HG02763 (cell line): Measurements from ENCODE around the gene SH3YL1.

Experiments used
- ATAC-seq: cut with Tn5 transposase; IDR thresholded peaks from one replicate; pipeline ENCODE4 v1.9.1; 2021; ENCODE audit warnings: mild to moderate bottlenecking, moderate library complexity; ENCODE audit not compliant: unreplicated experiment

The SH3YL1 gene

DNA sequence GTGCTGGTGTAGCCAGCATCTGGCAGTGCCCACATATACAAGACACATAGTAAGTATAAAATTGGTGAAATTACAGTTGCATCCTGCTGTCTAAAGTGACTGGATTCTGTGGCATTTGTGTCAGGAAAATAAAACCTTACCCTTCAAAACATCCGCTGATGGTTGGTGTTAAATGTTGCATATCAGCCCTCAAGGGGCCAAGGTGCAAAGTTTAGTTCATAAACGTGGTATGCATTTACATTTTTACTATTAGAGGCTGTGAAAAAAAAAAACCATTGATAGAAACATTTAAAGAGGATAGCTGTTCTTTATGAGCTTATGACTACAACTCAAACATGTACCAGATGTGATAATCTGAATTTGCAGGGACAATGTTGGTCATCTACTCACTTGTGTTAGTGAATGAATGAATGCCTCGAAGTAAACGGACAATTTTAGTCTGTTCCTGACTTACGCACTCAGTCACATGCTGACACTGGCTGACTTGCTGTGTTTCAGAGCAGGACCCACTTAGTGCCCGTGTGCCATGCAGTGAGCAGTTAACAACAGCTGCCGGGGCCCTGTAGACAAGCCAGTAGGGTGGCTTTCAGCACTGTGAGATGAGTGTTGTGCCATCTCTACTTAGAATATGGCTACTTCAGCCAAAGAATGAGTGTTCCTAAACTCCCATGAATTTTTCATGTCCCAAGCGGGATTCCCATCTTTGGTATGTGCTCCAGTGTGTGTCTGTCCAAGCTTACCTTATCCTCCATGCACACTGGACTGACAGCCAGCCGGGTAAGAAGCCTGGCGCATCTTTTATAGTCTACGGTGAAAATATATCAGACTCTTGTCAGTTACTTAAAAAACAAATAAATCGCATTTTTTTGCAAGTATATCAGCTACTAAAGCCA is 18.8 kb upstream of the SH3YL1 start:
- ATAC-seq = no peak

DNA sequence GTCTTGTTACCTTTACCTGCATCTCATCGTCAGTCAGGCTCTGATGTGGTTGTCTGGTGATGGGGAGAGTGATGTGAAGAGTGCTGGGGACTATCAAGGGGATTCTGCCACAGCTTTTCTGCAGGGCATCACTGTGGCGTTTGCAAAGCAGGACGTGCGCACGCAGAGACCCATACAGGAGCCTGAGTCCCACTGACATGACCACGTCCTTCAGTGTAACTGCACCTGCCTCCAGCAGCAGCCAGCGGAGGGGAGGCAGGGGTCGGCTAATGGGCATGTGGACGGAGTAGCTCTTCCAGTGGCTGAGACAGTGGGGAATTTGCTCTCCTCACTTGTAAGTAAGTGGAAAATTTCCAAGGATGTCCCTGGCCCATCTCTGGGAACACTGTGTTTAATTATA is 17.5 kb upstream of the SH3YL1 start:
- ATAC-seq = no peak

DNA sequence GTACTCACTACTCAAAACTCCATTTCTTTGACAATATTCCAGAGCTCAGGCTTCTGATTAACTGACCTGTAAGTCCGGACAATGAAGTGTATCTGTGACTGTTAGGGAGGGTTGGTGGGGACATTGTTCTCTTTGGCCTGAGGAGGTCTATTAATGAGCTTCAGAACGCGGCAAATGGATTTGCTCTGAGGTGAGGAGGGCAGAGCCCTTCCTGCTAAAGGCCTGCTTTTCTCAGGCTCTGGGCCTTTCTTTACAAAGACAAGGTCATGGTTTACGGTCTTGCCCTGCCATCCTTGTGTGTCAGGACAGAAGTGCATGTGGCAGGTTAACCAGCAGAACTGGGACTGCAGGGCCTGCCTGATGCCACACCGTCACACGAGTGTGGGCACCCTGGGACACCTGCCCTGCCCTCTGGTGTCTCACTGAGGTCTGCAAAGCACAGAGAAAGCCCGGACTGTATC is 16.8 kb upstream of the SH3YL1 start:
- ATAC-seq = no peak

DNA sequence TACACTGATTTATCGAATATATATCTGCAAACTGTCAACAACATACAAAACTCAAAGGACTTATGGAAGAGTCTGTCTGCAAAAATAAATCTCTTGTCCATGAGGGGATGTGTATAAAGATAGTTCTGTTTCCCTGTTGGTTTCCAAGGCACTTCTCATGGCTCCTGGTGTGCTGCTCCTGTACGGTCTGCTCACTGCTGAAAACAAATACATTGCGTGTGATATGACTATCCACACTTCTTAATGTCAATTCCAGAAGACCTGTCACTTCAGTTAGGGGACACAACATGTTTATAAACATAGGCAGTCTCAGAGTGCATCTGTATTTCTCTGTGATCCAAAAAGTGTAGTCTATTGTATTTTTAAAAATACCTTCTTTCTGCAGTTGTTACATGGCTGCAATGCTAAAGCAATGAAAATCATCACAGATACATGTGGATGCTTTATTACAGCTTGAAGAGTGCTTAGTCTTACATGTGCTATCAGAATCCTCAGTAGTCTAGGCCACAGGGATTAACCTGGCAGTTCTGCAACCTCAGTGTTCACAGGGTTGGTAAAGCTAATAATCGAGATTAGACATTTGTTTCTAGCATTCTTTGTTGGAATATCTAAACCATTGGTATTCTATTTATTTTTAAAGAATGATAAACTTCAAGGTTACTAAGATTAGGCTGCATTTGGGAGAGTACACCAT is 16.3 kb upstream of the SH3YL1 start:
- ATAC-seq = no peak

DNA sequence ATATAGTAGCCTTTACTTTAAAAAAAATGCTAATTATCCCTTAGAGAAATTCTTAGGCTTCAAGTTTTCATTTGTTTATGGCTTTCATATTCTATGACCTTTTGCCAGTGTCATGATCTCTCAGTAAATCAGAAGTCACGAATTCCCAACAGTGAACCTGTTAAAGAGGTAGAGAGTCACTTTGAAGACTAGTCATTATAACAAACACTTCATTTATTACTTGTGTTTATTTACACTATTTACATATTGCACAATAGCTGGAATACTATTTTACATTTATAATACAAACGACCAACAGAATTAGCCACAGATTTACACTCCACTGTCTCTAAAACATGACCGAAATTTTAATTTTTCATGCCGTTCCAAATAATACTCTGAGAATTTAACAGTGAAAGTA is 15.5 kb upstream of the SH3YL1 start:
- no peak for ATAC-seq

DNA sequence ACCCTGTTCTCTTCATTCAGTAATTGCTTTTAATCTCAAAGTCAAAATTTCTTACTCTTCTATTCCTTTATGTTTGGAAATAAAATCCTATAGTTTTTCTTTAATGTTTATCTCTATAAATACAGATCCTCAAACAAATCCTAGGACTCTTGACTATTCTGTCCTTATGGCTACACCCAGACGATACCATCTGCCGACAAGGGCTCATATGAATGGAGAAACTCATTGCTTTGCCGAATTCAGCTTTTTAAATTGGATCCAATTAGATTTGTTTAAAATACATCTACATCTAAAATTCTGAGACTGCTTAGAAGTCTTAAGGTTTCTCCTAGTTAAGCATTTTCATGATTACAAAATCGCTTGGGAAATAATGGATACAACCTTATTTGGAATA is 15.1 kb upstream of the SH3YL1 start:
- ATAC-seq = no peak

DNA sequence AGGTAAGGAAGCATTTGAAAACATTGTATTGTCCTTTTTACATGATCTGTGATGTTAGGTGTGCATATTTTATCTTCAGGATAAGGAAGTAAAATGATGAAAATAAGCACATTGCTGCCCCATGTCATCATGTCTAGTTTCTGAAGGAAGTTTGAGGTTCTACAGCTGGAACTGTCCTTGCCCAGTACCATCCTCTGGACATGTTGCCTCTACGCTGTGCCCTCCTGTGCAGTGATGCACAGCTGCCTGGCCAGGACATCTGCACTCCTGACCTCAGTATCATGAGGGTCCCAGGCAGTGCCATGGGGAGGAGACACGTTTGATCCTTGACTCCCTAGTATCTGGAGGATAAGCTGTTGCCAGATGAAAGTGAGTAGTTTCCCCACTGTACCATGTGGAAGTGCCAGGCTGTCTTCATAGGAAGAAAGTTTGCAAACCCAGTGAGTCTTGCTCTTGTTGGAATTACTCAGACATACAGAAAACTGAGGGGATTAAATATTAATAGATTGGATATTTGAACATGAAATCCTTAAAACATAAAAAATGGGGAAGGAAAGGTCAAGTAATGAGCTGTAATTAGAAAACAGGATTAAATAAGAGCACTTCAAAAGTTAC is 14.6 kb upstream of the SH3YL1 start:
- ATAC-seq = no peak

DNA sequence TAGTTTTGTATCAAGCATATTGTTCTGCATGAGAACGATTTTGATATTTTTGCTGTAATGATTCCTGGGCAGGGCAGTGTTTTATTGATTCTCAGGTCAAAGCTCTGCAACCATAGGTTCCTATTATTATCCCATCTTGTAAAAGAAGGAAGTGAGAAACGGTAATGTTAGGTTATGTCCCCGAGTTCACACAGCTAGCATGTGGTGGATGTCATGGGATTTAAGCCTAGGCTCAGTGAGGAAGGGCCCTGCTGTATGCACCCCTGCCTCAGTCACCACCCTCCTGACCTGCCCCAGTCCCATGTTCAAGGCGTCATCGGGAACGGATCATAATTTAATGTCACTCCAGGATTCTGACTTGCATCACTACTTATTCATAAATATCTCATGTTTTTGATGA is 11.6 kb upstream of the SH3YL1 start:
- peak; percentile 97 for ATAC-seq

DNA sequence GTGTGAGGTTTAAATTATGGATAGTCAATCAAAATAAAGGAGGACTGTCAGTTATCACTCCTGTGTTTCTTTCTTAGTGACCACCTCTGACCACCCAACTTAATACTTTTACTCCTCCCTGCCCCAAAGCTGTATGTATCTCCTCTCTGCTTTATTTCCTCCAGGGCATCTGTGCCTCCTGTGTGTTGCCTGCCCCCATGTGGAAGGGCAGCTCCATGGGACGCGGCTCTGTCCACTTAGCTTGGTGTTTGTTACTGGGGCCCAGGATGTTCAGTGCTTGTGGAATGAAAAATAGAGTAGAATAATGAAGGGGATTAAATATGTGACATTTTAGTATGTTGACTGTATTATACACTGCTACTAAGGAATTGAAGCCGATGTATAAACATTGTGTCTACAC is 10.7 kb upstream of the SH3YL1 start:
- no peak for ATAC-seq

DNA sequence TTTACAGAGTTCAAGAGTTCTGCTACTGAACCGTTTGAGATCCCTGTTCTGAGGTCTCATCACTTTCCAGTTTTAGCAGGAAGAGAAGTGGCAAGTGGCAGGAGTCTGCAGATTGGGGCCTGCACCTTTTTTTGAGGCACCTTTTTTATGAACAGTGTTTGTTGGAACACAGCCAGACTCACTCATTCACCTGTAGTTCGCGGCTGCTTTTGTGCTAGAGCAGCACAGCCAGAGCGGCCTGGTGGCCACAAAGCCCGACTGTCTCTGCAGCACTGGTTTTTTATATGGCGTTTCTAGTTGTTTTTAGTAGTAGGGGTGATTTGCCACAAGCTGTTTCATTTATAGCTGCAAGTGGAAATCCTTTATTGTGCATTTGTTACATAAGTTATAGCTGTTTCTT is 9.5 kb upstream of the SH3YL1 start:
- ATAC-seq = no peak

DNA sequence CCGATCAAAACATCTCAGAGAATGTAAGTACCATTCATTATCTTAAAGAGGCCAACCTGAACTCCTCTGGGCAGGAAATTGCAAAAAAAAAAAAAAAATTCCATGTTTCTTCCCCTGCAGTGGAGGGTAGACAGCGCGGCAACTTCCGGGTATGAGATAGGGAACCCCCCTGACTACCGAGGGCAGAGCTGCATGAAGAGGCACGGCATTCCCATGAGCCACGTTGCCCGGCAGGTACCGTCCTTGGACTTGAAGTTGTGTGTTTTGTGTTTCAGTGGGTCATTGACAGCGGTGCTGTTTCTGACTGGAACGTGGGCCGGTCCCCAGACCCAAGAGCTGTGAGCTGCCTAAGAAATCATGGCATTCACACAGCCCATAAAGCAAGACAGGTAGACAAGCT is 8.1 kb upstream of the SH3YL1 start:
- no peak for ATAC-seq

DNA sequence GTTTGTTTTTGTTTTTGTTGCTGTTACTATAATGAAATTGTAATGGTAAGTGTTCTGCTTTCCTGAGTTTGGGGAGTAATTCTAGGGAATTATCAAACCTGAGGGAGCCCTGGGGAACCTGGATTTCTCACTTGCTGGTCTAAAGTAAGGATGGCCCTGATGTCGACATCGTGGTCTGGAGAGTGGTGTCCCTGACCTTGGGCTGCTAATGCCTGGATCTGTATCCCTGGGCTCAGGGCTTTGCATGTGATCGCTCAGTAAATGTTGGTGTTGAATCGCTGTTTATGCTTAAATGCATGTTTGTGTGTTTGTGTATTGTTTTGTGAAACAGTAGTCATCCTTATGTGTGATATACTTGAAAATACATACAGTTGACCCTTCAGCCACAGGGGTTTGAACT is 7.0 kb upstream of the SH3YL1 start:
- no peak for ATAC-seq

DNA sequence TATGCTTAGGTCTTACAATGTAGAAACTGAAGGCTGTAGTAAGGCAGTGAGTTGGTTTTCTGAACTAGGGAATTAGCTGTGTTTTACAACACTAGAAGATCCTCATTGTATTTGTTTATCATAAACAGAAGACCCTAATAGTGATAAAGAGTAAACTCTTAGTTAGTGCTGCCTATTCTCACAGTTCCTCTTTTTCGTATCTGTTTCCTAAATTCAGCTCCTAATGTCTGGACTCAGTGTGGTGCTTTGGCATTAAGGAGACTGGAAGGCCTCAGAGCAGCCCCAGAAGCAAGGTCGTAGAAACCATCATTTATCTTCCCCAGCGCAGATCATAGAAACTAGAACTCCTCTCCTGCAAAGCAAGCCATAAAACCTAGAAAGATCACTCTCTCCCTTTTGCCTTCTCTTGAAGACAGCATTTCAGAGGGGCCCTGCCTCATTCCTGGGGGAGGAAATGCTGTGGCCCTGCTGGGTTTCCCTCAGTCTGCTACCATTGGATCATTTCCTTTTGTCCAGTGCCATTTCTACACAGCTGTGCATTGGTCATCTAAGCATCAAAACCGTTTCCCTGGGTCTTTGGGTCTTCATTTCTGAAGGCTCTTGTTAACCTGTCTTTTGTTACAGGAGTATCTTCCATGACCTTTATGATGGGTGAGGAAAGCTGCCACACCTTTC is 5.7 kb upstream of the SH3YL1 start:
- no peak for ATAC-seq

DNA sequence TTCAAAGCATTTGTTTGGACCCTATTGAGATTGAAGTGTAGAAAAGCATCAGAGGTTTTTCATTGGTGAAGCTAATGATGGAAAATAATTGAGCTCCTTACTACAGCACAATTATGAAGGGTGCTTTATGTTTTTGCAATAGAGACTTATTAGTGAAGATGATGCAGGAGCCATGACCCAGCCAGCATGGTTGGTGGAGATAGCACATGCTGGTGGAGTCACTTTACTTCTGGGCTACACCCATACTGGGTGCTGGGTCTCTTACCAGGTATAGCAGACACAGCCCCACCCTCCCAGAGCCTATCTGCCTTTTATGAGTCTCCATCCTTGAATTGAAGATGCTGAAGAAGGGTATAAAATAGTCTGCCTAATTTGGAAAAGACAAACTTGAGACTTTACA is 4.5 kb upstream of the SH3YL1 start:
- no peak for ATAC-seq

DNA sequence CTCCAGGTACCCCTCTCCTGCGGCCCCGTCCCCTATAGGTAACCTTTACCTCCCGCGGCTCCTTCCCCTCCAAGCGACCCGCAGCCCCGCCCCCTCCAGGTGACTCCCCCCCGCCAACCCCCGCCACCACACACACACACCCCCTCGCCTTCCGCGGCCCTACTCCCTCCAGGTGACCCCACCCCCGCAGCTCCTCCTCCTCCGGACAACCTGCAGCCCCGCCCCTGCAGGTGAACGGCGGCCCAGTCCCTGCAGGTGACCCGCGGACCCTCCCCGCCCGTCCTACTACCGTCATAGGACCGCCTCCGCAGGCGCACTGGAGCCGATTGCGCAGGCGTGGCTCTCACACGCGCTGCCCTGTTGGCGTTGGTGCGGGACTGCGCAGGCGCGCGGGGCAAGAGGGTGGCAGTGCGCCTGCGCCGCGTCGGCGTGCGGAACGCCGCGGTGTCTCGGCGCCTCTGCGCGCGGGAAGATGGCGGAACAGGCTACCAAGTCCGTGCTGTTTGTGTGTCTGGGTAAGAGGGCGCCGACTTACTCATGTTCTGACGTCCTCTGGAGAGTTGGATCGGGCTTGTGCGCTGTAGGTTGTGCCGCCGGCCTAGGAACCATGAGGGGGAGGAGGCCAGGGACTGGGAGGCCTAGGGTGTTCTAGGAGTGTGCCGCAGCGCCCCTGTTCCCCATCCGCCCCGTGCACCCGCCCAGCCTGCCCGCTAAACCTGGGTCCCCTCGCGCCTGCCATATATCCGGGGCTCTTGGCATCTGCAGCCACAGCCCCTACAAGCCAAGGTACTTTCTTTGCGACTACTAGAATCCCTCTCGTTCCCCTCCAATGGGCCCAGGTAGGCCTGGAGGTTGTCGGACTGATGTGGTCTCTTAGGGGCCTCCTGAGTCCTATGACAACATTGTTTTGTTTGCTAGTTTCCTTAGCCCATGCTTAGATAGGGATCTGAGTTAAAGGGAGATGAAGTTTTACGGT is 949 bp upstream of the SH3YL1 start, which contains the start of gene ACP1:
Gene ACP1, plus strand, starts transcription at position 455 of the 976 bp plus-strand sequence. Its CDS starts 18 bp downstream, at position 473.
- peak; percentile 90 for ATAC-seq

DNA sequence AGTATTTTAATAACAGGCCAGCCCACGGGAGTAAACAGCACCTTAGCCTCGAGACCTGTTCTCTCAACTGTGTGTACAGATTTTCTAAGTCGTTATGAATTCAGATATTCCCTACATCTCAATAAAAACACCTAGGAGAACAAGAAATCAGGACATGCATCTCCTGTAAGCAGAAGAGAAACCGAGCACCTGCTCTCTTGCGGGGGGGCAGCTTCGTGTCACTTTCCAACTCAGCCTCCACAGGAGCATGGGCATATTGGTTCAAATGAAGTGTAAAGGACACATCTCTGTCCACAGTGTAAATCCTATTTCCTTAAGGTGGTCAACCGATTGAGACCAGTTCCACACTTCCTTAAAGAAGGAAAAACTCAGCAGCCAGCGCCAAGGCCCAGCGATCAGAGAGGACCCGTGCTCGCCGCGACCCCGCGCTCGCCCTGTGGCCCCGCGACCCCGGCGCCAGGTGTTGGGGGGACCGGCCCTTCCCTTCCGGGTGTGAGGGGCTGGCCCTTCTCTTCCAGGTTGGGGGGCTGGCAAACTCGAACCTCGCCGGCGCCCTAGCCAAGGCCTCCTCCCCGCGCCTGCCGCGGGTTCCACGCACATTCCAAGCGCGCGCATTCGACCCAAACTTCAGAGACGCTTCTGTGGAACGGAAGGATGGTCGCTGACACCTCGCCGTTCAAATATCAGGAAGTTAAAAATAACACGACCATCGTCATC is 652 bp downstream of the SH3YL1 start:
- no peak for ATAC-seq

DNA sequence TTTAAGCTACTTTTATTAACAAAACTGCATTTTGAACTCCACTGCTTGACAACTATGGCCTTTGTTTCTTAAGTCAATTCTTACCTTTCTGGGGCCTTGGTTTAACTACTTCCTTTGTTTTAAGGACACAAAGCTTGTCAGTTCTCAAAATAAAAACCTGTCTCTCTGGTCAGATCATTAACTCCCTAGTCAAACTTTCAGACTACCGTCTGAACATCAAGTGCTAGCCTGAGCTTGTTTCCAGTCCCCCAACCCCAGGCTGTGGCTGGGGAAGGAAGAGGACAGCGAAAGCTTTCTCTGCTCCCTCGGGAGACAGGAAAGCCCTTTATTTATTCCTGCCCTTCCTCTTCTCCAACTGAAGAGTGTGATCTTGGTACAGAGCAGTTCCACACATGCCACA is 1.7 kb downstream of the SH3YL1 start:
- ATAC-seq = no peak

DNA sequence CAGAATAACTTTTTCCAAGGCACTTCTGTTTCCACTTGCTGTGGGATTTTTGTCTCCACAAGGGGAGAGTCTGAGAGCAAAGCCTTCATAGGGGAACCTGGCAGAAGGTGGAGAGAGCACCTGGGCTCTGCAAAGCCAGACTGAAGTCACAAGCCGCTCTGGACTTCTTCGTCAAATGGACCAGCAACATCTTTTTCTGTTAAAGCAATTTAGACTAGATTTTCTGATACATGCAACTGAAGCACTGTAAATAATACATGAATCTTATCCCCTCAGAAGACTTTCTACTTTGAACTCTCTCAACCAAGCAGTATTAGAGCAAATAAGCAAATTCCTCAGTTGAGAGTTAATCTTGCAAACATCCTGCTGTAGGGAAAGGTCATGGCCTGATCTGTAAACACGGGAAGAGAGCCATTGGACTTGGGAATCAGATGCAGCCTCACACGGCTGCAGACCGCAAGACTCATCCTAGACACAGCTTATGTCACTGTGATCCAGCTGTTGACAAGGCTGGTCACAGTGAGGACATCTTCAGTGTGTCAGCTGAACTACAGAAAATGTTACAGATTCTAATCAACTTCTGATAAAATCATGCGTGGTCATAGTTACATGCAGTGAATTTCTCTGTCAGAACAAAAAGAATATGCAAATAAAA is 3.2 kb downstream of the SH3YL1 start:
- no peak for ATAC-seq

DNA sequence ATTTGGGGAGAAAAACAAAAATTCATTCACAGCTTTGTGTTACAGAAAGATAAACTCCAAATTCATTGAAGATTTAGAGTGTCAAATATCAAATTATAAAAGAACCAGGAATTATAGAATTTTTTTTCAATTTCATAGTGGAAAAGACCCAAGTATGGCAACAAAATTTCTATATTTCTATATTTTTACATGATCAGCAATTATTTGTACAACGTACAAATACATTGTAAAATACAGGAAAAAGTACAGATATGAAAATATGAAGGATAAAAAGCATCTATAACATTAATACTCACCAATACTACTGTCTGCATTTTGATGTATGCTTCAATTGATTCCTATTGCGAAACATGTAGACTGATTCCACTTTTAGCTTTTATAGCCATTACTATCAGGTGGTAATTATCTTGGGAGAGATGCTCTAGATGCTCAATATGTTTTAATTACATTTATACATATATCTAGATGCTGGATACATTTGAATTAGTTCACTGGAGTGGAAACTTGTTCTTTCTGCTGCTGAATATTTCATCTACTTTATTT is 4.0 kb downstream of the SH3YL1 start:
- ATAC-seq = no peak
